ENCODE results near the gene NIPBL. TPM values are rescaled to one million over a fixed set of nuclear protein-coding genes. Genes with fewer than 3 reads are reported as not detected.

The NIPBL gene
- total RNA-seq, 2 experiments from 2014 or later, result 108 to 120 TPM

DNA sequence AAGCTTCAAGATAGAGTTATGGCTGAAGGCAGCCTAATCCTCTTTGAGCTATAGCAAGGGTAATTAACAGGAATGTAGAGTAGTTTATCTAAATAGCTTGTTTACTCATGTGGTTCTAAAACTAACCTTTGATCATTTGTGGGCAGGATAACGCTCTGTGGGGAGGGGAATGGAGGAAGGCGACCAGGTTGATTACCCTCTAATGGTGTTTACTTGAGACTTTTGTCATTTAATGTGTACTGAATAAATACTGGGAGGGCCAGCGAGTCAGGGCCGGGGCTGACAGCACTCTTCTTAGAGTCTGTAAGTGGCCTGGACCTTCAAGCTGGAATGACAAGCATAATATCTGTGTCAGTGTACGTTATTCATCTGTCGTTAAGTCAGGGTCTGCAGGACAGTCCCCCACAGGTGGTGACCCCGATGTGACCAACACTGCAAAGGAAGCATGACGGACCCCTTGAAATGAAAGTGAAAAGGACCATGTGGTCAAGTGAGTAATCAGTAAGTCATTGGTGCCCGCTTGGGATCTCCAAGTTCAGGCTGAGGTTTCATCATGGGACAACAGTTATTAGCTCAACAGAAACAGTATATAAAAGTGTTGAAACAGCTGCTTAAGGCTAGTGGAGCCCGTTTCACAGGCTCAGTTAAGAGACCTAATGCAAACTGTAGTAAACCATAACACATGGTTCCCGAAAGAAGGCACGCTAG lies 210.1 kb downstream of the NIPBL start:
- no peak overlapping the region for H3K4me3 ChIP-seq (ENCODE audit: low read length)
- no peaks in the 10 kb centered on the region for H3K27me3 ChIP-seq (ENCODE audit: control insufficient read depth in 1 of 2, insufficient read depth in 2 of 2, low read length in 2 of 2)
- peaks cover 40% of the 10 kb centered on the region for H3K36me3 Mint-ChIP-seq (ENCODE audit: low read depth)
- CTCF ChIA-PET, result interaction anchor here (0.6 kb wide), 1 partner anchor 49 kb away, joined by 3 read pairs; no protein-coding TSS in a partner anchor
- DNase-seq (no peak), ATAC-seq (ENCODE audit: poor library complexity) (no peak)
- no peaks in the 10 kb centered on the region for H3K27me3 Mint-ChIP-seq
- no peak overlapping the region for H3K27ac Mint-ChIP-seq
- no peak for TF ChIP-seq CTCF (IDR thresholded peaks at IDR 0.05)
- no peak overlapping the region for H3K4me3 Mint-ChIP-seq
- no peaks in the 10 kb centered on the region for H3K4me1 Mint-ChIP-seq (ENCODE audit: low read depth)
- no peak overlapping the region for H3K27ac ChIP-seq (ENCODE audit: low read depth in 1 of 2, low read length in 2 of 2)
- H3K9me3 ChIP-seq (ENCODE audit: control insufficient read depth in 1 of 2, insufficient read depth in 1 of 2, low read length in 2 of 2), result no peaks in the 10 kb centered on the region
- intact Hi-C loops (cut with DNase I, micrococcal nuclease), result no loop called here
- POLR2A ChIA-PET, result no interaction called here
- H3K36me3 ChIP-seq (ENCODE audit: insufficient read depth, low read length), result no peaks in the 10 kb centered on the region
- H3K9me3 Mint-ChIP-seq, result no peaks in the 10 kb centered on the region
- H3K4me1 ChIP-seq (ENCODE audit: insufficient read depth, low read length), result no peaks in the 10 kb centered on the region

DNA sequence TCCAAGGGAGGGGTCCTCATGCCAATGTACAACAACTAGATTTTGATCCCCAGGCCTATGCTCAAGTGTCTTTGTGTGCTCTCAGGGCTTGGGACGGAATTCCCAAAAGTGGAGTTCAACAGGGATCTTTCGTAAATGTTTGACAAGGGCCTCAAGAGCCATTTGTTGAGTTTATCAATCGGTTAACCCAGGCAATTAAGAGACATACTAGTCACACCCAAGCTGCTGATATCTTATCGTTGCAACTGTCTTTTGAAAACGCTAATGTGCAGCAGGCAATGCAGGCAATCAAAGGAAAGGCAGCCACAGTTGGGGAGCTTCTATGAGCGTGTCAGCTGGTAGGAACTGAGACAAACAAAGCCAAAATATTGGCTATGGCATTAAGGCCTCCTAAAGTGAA lies 211.4 kb downstream of the NIPBL start:
- ATAC-seq (ENCODE audit: poor library complexity), result no peak
- no peak for DNase-seq
- Mint-ChIP-seq H3K4me1 (ENCODE audit: low read depth) (no peaks in the 10 kb centered on the region), H3K9me3 (no peaks in the 10 kb centered on the region), H3K36me3 (ENCODE audit: low read depth) (peaks cover 31% of the 10 kb centered on the region), H3K27ac (no peak overlapping the region), H3K27me3 (no peaks in the 10 kb centered on the region), H3K4me3 (no peak overlapping the region)
- H3K27me3 ChIP-seq (ENCODE audit: control insufficient read depth in 1 of 2, insufficient read depth in 2 of 2, low read length in 2 of 2), result no peaks in the 10 kb centered on the region
- H3K4me3 ChIP-seq (ENCODE audit: low read length), result no peak overlapping the region
- no peak for TF ChIP-seq CTCF (IDR thresholded peaks at IDR 0.05)
- H3K9me3 ChIP-seq (ENCODE audit: control insufficient read depth in 1 of 2, insufficient read depth in 1 of 2, low read length in 2 of 2), result no peaks in the 10 kb centered on the region
- no peaks in the 10 kb centered on the region for H3K36me3 ChIP-seq (ENCODE audit: insufficient read depth, low read length)
- intact Hi-C loops (cut with DNase I, micrococcal nuclease), result no loop called here
- no peak overlapping the region for H3K27ac ChIP-seq (ENCODE audit: low read depth in 1 of 2, low read length in 2 of 2)
- ChIA-PET POLR2A (no interaction called here), CTCF (no interaction called here)
- H3K4me1 ChIP-seq (ENCODE audit: insufficient read depth, low read length), result no peaks in the 10 kb centered on the region

DNA sequence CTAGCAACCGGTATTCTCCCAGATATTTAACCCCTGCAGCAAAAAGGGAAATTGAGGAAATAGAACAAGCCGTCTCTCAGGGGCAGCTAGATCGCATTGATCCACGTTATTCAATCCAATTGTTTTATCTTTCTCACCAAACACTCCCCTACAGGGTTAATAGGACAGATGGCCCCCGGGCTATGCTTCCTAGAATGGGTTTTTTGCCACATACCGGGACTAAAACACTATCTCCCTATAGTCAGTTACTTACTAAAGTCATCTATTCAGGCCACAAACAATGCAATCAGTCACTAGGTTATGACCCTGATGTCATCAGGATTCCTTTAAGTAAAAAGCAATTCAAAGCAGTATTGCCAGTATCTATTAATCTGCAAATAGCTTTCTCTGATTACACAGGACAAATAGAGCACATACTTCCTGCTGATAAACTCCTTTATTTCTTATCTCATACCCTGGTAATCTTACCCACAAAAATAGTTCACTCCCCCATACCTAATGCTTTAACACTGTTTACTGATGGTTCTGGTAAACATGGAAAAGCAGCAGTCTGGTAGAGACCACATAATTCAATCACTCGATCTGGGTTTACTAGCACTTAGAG lies 213.7 kb downstream of the NIPBL start:
- TF ChIP-seq CTCF (IDR thresholded peaks at IDR 0.05), result no peak
- Histone ChIP-seq H3K4me3 (ENCODE audit: low read length) (no peak overlapping the region), H3K36me3 (ENCODE audit: insufficient read depth, low read length) (no peaks in the 10 kb centered on the region), H3K4me1 (ENCODE audit: insufficient read depth, low read length) (no peaks in the 10 kb centered on the region), H3K27me3 (ENCODE audit: control insufficient read depth in 1 of 2, insufficient read depth in 2 of 2, low read length in 2 of 2) (no peaks in the 10 kb centered on the region), H3K9me3 (ENCODE audit: control insufficient read depth in 1 of 2, insufficient read depth in 1 of 2, low read length in 2 of 2) (no peaks in the 10 kb centered on the region), H3K27ac (ENCODE audit: low read depth in 1 of 2, low read length in 2 of 2) (no peak overlapping the region)
- H3K27ac Mint-ChIP-seq, result no peak overlapping the region
- H3K4me3 Mint-ChIP-seq, result no peak overlapping the region
- POLR2A ChIA-PET, result no interaction called here
- intact Hi-C loops (cut with DNase I, micrococcal nuclease), result no loop called here
- no peaks in the 10 kb centered on the region for H3K27me3 Mint-ChIP-seq
- no peaks in the 10 kb centered on the region for H3K4me1 Mint-ChIP-seq (ENCODE audit: low read depth)
- CTCF ChIA-PET, result no interaction called here
- DNase-seq (no peak), ATAC-seq (ENCODE audit: poor library complexity) (no peak)
- H3K9me3 Mint-ChIP-seq, result no peaks in the 10 kb centered on the region
- H3K36me3 Mint-ChIP-seq (ENCODE audit: low read depth), result peaks cover 36% of the 10 kb centered on the region
